Esophagus mucosa (tissue), 1 donor: ENCODE results near the gene AQP5. TPM values are rescaled to one million over a fixed set of nuclear protein-coding genes. Genes with fewer than 3 reads are reported as not detected.

ENCODE experiments used
- total RNA-seq: library from RNA; stranded (reverse); gene quantifications from one replicate; pipeline ENCODE4 v1.2.4, GENCODE V29; 2023
- donor health status: DM: yes; HTN: yes; CAD: no.

Gene AQP5
- total RNA-seq, 1 donor from 2014 or later = 1.3 TPM

Other genes starting within 250 kb of the AQP5 start
- gene TMBIM6, start 220.3 kb upstream of the AQP5 start, total RNA-seq = 386 TPM
- gene NCKAP5L, start 133.5 kb upstream of the AQP5 start, total RNA-seq = 3.9 TPM
- 3.9 TPM for gene BCDIN3D, start 118.8 kb upstream of the AQP5 start, total RNA-seq
- 0.04 TPM for gene FAIM2, start 58.0 kb upstream of the AQP5 start, total RNA-seq
- gene AQP2, start 11.1 kb upstream of the AQP5 start, total RNA-seq = not detected
- gene AQP6, start 11.1 kb downstream of the AQP5 start, total RNA-seq = not detected
- gene RACGAP1, start 63.6 kb downstream of the AQP5 start, total RNA-seq = 47.6 TPM
- 2.1 TPM for gene ASIC1, start 95.7 kb downstream of the AQP5 start, total RNA-seq
- gene SMARCD1, start 123.5 kb downstream of the AQP5 start, total RNA-seq = 28.8 TPM
- gene GPD1, start 142.1 kb downstream of the AQP5 start, total RNA-seq = 0.56 TPM
- 37.9 TPM for gene COX14, start 150.4 kb downstream of the AQP5 start, total RNA-seq
- 21.9 TPM for gene CERS5, start 205.5 kb downstream of the AQP5 start, total RNA-seq